GM21447 (cell line): ENCODE data around the gene C12orf56.
"Not testable (repeated sequence)": the region's sequence is repeated elsewhere in the genome, so short reads cannot be mapped to it uniquely, and the experiment has no call there.

Experiments
- ATAC-seq: cut with Tn5 transposase; IDR thresholded peaks from one replicate; pipeline ENCODE4 v1.9.1; 2021; ENCODE audit not compliant: unreplicated experiment

The C12orf56 gene

DNA sequence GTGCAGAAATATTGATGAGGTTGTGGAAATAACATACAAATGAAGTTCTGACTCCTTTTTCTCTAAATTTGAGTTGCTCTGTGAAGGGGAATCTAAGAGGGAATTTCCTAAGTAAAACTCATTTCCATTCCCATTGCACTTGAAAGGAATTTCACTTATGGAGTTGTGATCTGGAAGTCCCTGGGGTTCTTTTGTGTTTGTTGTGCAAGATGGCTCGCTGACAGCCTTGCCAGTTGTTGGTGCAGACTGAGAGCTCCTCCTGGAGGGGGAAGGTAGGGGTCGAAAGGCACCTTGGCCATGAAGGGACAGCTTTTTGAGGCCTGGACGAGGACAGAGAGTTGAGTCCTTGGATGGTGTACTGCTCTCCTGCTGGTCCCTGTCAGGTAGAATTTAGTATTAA, 72.0 kb downstream of the C12orf56 start:
- no peak for ATAC-seq

DNA sequence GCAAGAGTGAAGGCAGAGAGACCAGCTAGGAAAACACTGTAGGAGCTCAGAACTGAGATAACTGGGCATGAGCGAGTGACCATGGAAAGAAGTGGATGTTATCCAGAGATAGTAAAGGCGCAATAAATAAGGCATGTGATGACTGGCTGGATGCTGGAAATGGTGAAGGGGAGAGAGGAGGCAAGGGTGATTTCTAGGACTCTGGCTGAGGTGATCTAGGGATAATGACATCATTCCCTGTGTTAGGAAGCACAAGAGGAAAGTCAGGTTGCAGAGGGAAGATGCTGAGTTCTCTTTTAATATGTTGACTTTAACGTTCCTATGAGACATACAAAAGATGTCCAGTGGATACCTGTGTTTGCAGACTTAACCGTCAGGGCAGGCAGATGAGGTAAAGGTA, 78.7 kb downstream of the C12orf56 start:
- no peak for ATAC-seq

GRCh38 chr12:64304571-64304970, 86.0 kb downstream of the C12orf56 start:
- ATAC-seq = no peak

DNA sequence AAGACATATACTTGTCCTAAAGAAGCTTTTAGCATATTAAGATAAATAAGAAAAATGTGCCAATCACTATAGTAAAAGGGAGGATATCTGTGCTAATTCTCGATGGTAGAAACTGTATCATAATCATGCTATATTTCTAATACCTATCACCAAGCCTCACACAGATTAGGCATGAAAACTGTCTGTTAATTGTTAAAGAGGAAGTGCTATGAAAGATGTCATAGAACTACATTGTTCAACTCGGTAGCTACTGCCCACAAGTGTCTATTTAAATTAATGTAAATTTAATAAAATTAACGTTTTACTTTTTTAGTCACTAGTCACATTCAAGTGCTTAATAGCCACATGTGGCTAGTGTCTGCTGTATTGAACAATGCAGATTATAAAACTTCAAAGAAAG, 90.9 kb downstream of the C12orf56 start:
- ATAC-seq = no peak

DNA sequence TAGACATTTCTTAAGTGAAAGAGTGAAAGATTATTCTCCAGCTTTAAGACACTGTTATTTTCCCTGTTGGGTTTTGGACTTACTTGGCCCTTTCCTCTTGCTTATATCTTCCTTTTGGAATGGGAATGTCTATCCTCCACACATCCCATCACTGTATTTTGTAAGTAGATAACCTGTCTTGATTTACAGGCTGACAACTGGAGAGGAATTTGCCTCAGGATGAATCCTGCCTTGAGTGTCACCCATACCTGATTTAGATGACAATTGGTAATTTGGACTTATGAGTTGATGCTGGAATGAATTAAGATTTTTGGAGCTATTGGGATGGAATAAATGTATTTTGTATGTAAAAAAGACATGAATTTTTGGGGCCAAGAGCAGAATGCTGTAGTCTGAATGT, 94.3 kb downstream of the C12orf56 start:
- ATAC-seq = no peak

DNA sequence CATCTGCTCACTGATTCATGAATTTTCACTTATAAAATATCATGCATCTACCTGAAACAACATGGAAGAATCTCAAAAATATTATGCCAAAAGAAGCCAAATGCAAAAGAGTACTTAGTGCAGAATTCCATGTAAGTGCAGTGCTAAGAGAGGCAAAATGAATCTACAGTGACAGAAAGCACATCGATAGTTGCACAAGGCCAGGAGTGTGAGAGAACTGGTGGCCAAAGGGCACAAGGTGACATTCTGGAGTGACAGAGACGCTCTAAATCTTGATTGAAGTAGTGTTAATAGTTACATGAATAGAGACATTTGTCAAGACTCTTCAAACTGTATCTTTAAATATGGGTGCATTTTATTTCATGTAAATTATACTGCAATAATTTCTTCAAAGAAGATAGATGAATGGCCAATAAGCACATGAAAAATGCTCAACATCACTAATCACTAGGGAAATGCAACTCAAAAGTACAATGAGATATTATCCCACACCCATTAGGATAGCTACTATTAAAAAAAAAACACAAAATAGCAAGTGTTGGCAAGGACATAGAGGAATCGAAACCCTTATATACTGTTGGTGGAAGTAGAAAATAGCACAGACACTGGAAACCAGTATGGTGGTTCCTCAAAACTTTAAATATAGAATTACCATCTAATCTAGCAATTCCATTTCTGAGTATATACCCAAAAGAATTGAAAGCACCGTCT, 96.7 kb downstream of the C12orf56 start:
- peak; percentile 19 for ATAC-seq

DNA sequence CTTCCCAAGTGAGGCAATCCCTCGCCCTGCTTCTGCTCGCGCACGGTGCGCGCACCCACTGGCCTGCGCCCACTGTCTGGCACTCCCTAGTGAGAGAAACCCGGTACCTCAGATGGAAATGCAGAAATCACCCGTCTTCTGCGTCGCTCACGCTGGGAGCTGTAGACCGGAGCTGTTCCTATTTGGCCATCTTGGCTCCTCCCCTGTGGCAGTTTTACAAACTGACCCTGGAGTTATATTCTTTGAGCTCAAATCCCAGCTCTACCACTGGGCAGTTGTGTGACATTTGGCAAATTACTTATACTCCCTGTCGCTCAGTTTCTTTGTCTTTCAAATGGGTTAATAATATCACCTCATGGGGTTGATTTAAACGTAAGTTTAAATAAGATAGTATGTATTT, 97.4 kb downstream of the C12orf56 start:
- ATAC-seq = not testable (repeated sequence)

- ATAC-seq = no peak
Measured at GRCh38 chr12:64286521-64286920, 104.0 kb downstream of the C12orf56 start.

DNA sequence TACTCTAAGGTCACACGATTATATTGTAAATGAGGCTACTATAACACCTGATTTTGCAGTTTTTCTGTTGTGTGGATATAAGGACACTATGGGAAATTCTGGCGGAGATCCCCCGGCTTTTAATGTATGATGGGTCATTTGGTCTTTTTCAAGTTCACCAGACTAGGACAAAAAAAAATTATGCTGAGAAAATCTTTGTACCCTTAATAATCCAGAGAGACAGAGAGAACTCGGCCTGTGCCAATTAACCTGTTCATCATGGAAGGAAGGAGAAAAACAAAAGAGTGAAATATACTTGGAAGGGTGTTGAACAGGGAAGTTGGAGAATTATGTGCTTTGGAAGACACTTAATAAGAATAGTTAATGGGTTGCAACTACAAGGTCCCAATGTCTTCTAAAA, 106.3 kb downstream of the C12orf56 start:
- no peak for ATAC-seq

DNA sequence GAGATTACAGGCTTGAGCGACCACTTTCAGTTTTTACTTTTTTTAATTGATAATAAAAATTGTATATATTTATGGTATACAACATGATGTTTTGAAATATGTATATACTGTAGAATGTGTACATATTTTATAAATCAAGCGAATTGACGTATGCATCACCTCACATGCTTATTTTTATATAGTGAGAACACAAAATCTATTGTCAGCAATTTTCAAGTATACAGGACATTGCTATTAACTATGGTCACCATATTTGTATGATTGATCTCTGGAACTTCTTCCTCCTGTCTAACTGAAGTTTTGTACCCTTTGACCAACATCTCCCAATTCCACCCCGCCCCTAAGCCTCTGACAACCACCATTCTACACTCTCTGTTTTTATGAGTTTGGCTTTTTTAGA, 112.1 kb downstream of the C12orf56 start:
- no peak for ATAC-seq

GRCh38 chr12:64273527-64274403, 116.8 kb downstream of the C12orf56 start:
- ATAC-seq = no peak

DNA sequence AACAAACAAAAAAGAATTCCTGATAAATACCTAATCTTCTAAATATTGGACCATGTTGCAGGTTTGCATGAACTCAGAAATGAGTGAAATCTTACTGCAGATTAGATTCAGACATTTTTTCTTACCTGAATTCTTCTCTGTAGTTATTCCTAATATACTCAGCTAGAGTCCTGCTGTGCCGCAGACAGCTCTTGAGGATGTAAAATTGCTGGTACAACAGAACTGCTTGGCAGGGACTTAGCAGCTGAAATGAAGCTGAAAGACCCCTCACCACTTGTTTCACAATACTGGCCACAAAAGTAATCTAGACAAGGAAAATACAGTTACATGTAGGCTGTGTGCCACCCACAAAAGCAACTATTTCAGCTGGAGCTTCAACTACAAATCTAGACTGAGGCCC, 120.1 kb downstream of the C12orf56 start:
- no peak for ATAC-seq

DNA sequence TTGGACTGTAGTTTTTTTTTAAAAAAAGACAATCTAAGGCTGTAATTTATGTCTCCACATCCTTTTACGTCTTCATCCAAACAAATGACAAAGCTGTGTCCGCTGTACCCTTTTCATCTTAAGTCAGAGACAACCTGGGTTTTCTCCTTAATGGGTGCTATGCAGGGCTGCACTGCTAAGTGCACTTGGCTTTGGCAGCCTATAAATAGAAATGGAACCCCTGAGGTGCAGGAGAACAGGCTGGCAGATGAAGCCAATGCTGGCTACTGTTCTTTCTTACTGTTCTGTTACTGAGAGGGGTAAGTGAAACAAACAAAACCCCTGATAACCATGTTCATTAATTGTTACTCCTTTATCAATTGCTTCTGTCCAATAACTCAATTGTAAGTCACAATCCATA, 121.4 kb downstream of the C12orf56 start:
- no peak for ATAC-seq

DNA sequence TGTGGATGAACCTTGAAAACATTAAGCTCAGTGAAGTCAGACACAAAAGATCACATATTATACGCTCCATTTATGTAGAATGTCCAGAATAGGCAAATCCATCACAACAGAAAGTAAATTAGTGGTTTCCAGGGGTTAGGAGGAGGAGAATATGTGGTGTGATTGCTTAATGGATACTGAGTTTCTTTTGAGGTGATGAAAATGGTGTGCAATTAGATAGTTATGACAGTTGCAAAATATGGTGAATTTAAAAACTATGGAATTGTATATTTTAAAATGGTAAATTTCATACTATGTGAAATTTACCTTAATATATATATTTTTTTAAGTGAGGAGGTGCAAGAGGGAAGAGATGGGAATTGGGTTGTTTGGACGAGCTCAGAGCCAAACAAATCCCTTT, 122.1 kb downstream of the C12orf56 start:
- no peak for ATAC-seq

GRCh38 chr12:64265839-64266238, 124.7 kb downstream of the C12orf56 start:
- no peak for ATAC-seq

GRCh38 chr12:64261813-64262212, 128.7 kb downstream of the C12orf56 start:
- no peak for ATAC-seq

GRCh38 chr12:64258576-64258975, 132.0 kb downstream of the C12orf56 start:
- no peak for ATAC-seq

- no peak for ATAC-seq
Measured at GRCh38 chr12:64256166-64256800, 134.3 kb downstream of the C12orf56 start.

DNA sequence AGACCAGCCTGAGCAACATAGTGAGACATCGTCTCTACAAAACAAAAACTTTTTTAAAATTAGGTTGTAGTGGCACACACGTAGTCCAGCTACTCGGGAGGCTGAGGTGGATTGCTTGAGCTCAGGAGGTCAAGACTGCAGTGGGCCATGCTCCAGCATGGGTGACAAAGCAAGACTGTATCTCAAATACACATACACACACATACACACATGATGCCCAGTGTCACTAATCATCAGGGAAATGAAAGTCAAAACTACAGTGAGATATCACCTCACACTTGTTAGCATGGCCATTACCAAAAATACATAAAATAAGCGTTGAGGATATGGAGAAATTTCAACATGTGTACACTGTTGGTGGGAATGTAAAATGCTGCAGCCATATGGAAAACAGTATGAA, 135.3 kb downstream of the C12orf56 start:
- no peak for ATAC-seq

GRCh38 chr12:64253356-64253755, 137.2 kb downstream of the C12orf56 start:
- no peak for ATAC-seq

DNA sequence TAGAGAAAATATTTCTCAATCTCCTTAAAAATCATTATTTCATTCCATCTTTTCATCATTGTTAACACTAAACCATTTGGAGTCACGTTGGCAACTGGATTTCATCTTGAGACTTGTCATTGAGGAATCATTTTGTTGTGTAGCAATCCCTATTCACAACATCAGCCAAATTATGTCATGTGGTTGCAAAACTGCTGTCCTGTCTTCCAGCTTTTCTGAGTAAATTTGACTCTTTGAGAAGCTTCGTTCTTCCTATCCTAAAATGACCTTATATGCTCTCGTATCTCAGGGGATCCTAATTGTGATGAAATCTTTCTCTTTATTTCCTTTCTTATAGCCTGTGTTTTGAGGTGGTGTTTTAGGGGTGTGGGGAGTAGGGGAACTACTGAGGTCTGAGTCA, 137.9 kb downstream of the C12orf56 start:
- ATAC-seq = no peak

GRCh38 chr12:64243809-64244208, 146.7 kb downstream of the C12orf56 start:
- ATAC-seq = no peak
